Measurements from ENCODE around the gene ATP5F1A.

The ATP5F1A gene

DNA sequence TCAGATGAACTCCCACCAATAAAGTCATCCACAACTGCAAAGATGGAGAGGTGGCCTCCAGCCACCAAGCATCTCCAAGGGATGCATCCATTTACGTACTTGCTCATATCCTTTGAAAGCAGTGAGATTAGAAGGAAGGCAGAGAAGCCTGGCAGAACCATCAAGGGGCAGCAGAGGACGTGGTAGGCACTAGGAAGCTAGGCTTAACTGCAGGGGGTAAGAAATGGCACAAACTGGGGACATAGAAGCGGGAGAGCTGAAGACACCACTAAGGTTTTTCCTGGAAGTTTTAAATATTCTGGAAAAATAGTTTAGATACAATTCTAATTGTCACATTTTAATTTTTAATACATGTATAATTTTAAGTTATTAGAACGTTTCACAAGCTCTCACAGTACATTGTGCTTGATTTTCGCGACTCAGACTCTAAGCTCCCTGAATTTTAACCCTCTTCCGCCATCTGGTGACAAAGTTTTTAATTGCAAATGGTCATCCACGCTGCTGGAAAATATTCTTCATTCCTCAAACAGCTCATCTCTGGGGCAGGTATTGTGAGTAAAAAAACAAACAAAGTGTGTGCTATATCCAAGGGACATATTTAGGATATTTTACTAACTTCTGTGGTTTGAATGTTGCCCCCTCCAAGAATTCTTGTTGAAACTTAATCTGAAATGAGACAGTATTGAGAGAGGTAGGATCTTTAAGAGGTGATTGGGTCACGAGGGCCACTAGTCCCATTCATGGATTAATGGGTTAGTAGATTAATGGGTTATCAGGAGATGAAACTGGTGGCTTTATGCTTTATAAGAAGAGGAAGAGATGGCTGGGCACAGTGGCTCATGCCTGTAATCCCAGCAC is 24.4 kb downstream of the ATP5F1A start:
- peak; percentile 32 to 39 for DNase-seq (ENCODE audit: low read depth in 2 of 2)

GRCh38 chr18:46072959-46073358 is 25.1 kb downstream of the ATP5F1A start:
- no peak for DNase-seq (ENCODE audit: low read depth in 2 of 2)

GRCh38 chr18:46072376-46072867 is 25.7 kb downstream of the ATP5F1A start:
- DNase-seq (ENCODE audit: low read depth in 2 of 2): no peak

- DNase-seq (ENCODE audit: low read depth in 2 of 2): peak in 1 of 2 experiments; percentile 9
Measured at GRCh38 chr18:46071653-46072375, 26.3 kb downstream of the ATP5F1A start, which contains the start of gene PSTPIP2. TSS of gene PSTPIP2 (minus strand) at chr18:46072260. CDS start at chr18:46072188, 72 bp downstream.

- DNase-seq (ENCODE audit: low read depth in 2 of 2): no peak
Measured at GRCh38 chr18:46070815-46071652, 27.1 kb downstream of the ATP5F1A start.

DNA sequence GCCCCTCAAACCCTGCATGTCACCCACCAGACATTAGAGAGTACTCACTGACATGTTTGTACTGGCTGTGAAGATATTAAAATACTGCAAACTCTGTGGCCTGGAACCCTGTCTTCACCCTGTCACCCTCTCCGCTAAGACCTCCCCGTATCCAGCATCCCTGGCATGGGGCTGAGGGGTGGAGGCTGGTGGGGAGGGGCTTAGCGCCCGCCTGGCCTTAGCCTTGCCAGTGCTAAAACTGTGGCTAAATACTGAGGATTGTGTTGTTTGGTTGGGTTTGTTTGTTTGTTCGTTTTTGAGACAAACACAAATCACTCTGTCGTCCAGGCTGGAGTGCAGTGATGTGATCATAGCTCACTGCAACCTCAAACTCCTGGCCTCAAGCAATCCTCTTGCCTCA is 27.9 kb downstream of the ATP5F1A start:
- DNase-seq (ENCODE audit: low read depth in 2 of 2): no peak

- no peak for DNase-seq (ENCODE audit: low read depth in 2 of 2)
Measured at GRCh38 chr18:46069524-46069923, 28.6 kb downstream of the ATP5F1A start.

DNA sequence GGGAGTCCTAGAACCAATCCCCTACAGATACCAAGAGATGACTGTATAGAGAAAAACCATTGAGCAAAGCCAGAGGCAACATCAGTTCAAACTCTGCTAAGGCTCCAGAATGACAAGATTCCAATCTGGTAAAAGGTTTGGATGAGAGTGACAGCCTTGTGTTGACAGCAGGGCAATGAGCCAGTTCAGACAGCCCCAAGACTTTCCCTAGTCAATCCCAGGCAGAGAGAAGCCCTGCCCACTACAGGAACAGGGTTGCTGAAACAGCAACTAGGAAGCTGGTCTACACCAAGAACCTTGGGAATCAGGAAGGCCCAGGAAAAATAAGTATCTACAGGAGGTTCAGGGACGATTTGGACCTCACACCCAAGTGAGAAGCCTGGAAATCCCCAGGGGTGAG is 29.3 kb downstream of the ATP5F1A start:
- DNase-seq (ENCODE audit: low read depth in 2 of 2): no peak

- DNase-seq (ENCODE audit: low read depth in 2 of 2): no peak
Measured at GRCh38 chr18:46067438-46068007, 30.6 kb downstream of the ATP5F1A start.

- no peak for DNase-seq (ENCODE audit: low read depth in 2 of 2)
Measured at GRCh38 chr18:46062781-46063180, 35.3 kb downstream of the ATP5F1A start.

DNA sequence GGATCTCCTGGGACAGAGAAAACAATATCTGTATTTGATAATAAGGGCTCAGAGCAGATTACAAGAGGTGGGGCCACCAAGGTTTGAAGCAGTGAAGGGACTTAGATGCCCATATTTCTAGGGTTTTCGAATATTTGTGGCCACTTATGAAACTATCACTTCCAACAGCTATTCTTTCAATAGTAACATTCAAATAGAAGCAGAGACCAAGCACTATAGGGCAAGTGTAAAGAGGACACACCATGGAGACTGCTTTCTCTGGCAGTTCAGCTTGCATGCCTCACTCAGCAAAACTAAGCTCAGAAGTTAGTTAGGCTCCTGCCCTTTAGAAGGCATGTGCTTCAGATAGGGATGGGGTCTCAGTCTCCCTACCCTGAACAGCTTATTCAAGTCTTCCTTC is 36.3 kb downstream of the ATP5F1A start:
- no peak for DNase-seq (ENCODE audit: low read depth in 2 of 2)

- DNase-seq (ENCODE audit: low read depth in 2 of 2): no peak
Measured at GRCh38 chr18:46061387-46061786, 36.7 kb downstream of the ATP5F1A start.

GRCh38 chr18:46060359-46060841 is 37.7 kb downstream of the ATP5F1A start:
- DNase-seq (ENCODE audit: low read depth in 2 of 2): no peak

GRCh38 chr18:46055838-46056230 is 42.3 kb downstream of the ATP5F1A start:
- no peak for DNase-seq (ENCODE audit: low read depth in 2 of 2)

- DNase-seq (ENCODE audit: low read depth in 2 of 2): no peak
Measured at GRCh38 chr18:46054956-46055837, 42.9 kb downstream of the ATP5F1A start.

DNA sequence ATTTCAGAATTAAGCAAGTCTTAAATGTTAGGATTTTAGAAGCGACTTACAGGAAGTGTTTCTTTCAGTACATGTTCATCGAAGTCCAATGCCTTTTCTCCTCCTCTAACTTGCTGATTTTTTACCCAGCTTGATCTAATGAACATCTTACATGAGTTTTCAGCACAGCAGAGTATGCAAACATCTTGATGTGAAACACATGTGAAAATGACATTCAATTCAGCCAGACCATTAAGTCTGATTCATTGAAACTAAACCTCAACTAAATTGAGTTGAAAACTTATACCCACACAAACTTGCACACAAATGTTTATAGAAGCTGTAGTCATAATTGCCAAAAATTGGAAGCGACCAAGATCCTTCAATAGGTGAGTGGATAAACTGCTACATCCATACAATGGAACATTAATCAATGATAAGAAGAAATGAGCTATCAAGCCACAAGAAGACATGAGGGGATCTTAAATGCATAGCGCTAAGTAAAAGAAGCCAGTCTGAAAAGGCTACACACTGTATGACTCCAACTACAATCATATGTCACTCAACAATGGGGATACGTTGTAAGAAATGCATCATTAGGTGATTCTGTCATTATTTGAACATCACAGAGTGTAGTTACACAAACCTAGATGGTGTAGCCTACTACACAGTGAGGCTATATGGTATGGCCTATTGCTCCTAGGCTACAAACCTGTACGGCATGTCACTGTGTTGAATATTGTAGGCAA is 44.6 kb downstream of the ATP5F1A start:
- peak; percentile 62 for DNase-seq (ENCODE audit: low read depth in 2 of 2)

DNA sequence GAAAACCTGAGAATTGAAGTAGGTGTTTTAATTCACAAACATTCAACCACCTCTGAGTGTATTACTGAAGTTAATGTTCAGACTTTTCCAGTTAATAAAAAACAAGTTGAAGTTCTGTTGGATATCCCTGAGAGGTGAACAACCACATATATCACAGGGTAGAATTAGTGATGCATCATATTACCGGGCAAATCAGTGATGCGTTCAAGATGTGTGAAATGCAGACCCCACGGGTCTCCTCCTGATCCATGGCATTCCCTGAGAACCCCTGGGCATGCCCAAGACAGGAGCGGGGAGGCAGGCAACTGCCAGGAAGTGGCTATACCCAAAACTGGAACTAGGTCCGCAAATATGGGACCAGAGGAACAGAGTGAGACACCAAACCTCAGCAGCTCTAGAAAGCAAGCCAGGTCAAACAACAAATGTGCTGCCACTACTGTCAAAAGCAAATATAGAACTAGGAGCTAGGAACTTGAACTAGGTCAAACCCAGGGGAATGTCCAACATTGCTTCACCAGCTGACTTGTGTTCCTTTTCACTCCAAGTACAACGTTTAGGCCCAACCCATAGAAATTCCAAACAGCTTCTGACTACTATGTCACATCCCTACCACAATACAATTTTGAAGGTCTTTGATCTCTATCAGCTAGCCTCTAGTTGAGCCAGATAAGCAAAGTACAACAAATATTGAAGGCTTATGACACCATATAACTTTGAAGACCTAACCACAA is 46.2 kb downstream of the ATP5F1A start:
- no peak for DNase-seq (ENCODE audit: low read depth in 2 of 2)

- no peak for DNase-seq (ENCODE audit: low read depth in 2 of 2)
Measured at GRCh38 chr18:46050268-46050667, 47.8 kb downstream of the ATP5F1A start.

DNA sequence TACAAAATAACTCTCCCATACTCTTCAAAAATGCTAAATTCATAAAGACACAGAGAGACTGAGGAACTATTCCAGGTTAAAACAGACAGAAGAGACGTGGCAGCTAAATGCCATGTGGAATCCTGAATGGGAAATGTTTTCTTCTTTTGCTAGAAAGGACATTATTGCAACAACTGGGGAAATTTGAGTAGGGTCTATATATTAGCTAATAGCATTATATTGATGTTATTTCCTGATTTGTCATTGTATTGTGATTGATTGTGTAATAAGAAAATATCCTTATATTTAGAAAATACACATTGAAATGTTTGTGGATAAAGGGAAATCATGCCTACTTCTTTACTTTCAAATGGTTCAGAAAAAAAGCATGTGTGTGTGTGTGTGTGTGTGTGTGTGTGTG is 49.5 kb downstream of the ATP5F1A start:
- no peak for DNase-seq (ENCODE audit: low read depth in 2 of 2)

All from fibroblast of skin of left biceps (primary cell).